H1 (cell line): ENCODE data around the gene TUBB2B.

ENCODE experiments used
- GABPA ChIP-seq: IDR thresholded peaks from 2 replicates; pipeline ENCODE4 v1.6.1; 2011; ENCODE audit warnings: mild to moderate bottlenecking, low read length, moderate library complexity, borderline replicate concordance; ENCODE audit not compliant: insufficient read depth
- MAFK ChIP-seq: IDR thresholded peaks from 2 replicates; pipeline ENCODE4 v1.6.1; 2012; ENCODE audit warnings: low read depth, mild to moderate bottlenecking, improper control_type of control experiment, low read length
- POLR2A ChIP-seq, 2 experiments: IDR thresholded peaks; 1 replicate in 1 of 2; 2 replicates in 1 of 2; pipeline ENCODE4 v1.6.1; 2011; ENCODE audit warnings: low read depth in 2 of 2, low read length in 2 of 2, mild to moderate bottlenecking in 2 of 2; ENCODE audit errors: control extremely low read depth in 1 of 2
- ZNF274 ChIP-seq: IDR thresholded peaks from 2 replicates; pipeline ENCODE4 v1.7.0; 2012; ENCODE audit warnings: low read length, borderline replicate concordance; ENCODE audit errors: extremely low read depth
- TF ChIP-seq, protein P1 (sequence below), 3 experiments: IDR thresholded peaks; 1 replicate in 2 of 3; 2 replicates in 1 of 3; pipeline versions ENCODE4 v1.5.1 to v1.6.1; 2011; ENCODE audit warnings: low read length in 3 of 3, mild to moderate bottlenecking in 3 of 3, inconsistent platforms in 2 of 3, low read depth in 1 of 3, moderate library complexity in 1 of 3; ENCODE audit not compliant: insufficient read depth in 1 of 3; ENCODE audit errors: control extremely low read depth in 1 of 3

DNA sequence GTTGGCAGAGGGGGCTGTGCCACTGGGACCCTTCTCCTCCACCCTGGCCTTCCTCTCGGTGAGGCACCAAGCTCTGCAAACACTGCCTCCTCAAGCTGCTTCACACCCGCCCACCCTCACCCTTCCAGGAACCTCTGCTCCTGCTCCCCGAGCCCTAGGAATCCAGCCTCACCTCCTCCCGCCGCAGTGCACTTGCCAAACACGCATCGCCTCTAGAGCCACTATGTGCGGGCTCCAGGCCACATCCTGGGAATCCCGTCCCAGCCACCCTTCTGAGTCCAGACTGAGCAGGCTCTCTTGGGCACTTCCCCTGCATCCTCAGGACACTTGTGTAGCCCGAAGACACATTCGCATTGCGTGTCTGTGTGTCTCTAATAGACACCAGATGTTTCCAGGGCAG is 49.8 kb upstream of the TUBB2B start:
- TF ChIP-seq, protein P1, sequence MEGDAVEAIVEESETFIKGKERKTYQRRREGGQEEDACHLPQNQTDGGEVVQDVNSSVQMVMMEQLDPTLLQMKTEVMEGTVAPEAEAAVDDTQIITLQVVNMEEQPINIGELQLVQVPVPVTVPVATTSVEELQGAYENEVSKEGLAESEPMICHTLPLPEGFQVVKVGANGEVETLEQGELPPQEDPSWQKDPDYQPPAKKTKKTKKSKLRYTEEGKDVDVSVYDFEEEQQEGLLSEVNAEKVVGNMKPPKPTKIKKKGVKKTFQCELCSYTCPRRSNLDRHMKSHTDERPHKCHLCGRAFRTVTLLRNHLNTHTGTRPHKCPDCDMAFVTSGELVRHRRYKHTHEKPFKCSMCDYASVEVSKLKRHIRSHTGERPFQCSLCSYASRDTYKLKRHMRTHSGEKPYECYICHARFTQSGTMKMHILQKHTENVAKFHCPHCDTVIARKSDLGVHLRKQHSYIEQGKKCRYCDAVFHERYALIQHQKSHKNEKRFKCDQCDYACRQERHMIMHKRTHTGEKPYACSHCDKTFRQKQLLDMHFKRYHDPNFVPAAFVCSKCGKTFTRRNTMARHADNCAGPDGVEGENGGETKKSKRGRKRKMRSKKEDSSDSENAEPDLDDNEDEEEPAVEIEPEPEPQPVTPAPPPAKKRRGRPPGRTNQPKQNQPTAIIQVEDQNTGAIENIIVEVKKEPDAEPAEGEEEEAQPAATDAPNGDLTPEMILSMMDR (IDR thresholded peaks at IDR 0.05; ENCODE audit: control extremely low read depth in 1 of 3, insufficient read depth in 1 of 3, low read depth in 1 of 3, low read length in 3 of 3) = no peak
- TF ChIP-seq POLR2A (IDR thresholded peaks at IDR 0.05; ENCODE audit: control extremely low read depth in 1 of 2, low read depth in 2 of 2, low read length in 2 of 2) = no peak
- TF ChIP-seq MAFK = no peak
- no peak for TF ChIP-seq ZNF274
- no peak for TF ChIP-seq GABPA
